Endothelial cell of umbilical vein (primary cell): Measurements from ENCODE around the gene TMEM92. TPM values are rescaled to one million over a fixed set of nuclear protein-coding genes. Genes with fewer than 3 reads are reported as not detected.

Experiments
- BruUV-seq: library from RNA; stranded (reverse); fragments of 400-500 nt; replicated peaks from 2 replicates; lab custom pipeline; 2021; lab: Mats Ljungman, UMichigan
- CTCF ChIA-PET: fragments of 300-600, 350-600 bp; sonication (Branson Sonifier 250); formaldehyde crosslinking; loops from one replicate; lab custom pipeline; 2021; ENCODE audit warnings: antibody characterized with exemption, inconsistent platforms; lab: Charles Lee
- POLR2A ChIA-PET: fragments of 300-600, 350-600 bp; sonication (Branson Sonifier 250); formaldehyde crosslinking; loops from one replicate; lab custom pipeline; 2021; ENCODE audit warnings: antibody characterized with exemption, inconsistent platforms; lab: Charles Lee
- DNase-seq: peaks from one replicate; pipeline ENCODE4 v3.0.0-alpha.2; 2011; ENCODE audit warnings: low read depth, low spot score
- FAIRE-seq: peaks from 2 replicates; lab custom pipeline; 2011; peaks lifted over from hg19 to GRCh38; lab: Jason Lieb, UNC
- H2AFZ ChIP-seq: 2 replicates; pipeline ENCODE4 v1.6.0; 2012; ENCODE audit warnings: low read depth, low read length, control low read depth, inconsistent platforms
- H3K27ac ChIP-seq: 2 replicates; pipeline ENCODE4 v1.5.1; 2011; ENCODE audit warnings: low read depth, mild to moderate bottlenecking, control low read depth, low read length, moderate library complexity; ENCODE audit not compliant: insufficient read depth
- H3K27me3 ChIP-seq, 2 experiments: 2 replicates each; pipeline versions ENCODE4 v1.6.0 to v1.6.1; 2011; ENCODE audit warnings: low read length in 2 of 2, mixed read lengths in 1 of 2; ENCODE audit not compliant: control insufficient read depth in 2 of 2, insufficient read depth in 2 of 2
- H3K36me3 ChIP-seq, 2 experiments: 2 replicates in 1 of 2; 3 replicates in 1 of 2; pipeline ENCODE4 v1.5.1; 2011; ENCODE audit warnings: low read length in 2 of 2, mild to moderate bottlenecking in 1 of 2, moderate library complexity in 1 of 2; ENCODE audit not compliant: control insufficient read depth in 2 of 2, insufficient read depth in 2 of 2; ENCODE audit errors: extremely low read depth in 1 of 2
- H3K4me1 ChIP-seq: 3 replicates; pipeline ENCODE4 v1.5.1; 2011; ENCODE audit warnings: mild to moderate bottlenecking, low read length; ENCODE audit not compliant: control insufficient read depth, insufficient read depth; ENCODE audit errors: extremely low read depth
- H3K4me2 ChIP-seq: 2 replicates; pipeline ENCODE4 v1.6.1; 2011; ENCODE audit warnings: low read length, control low read depth, mixed read lengths; ENCODE audit not compliant: insufficient read depth
- H3K4me3 ChIP-seq, 3 experiments: fragments of 200-600 bp in 1 of 3; sonication (generic), shearing (Covaris generic) in 1 of 3; replicated peaks in 1 of 3; 2 replicates each; pipeline ENCODE4 v1.5.1; 2011 to 2016; ENCODE audit warnings: control low read depth in 3 of 3, low read length in 3 of 3, mild to moderate bottlenecking in 2 of 3, inconsistent platforms in 1 of 3, low read depth in 1 of 3, moderate library complexity in 1 of 3; ENCODE audit not compliant: insufficient read depth in 1 of 3
- H3K79me2 ChIP-seq: 2 replicates; pipeline ENCODE4 v1.6.0; 2012; ENCODE audit warnings: low read length, inconsistent platforms; ENCODE audit not compliant: control insufficient read depth, insufficient read depth
- H3K9ac ChIP-seq: replicated peaks from 2 replicates; pipeline ENCODE3; 2011; ENCODE audit warnings: low read length, control low read depth; ENCODE audit not compliant: insufficient read depth; ENCODE audit errors: extremely low read depth
- H3K9me1 ChIP-seq: replicated peaks from 3 replicates; pipeline ENCODE4 v1.6.0; 2011; ENCODE audit warnings: mild to moderate bottlenecking, low read length; ENCODE audit not compliant: control insufficient read depth, insufficient read depth; ENCODE audit errors: extremely low read depth
- H3K9me3 ChIP-seq: replicated peaks from 2 replicates; pipeline ENCODE4 v1.5.1; 2012; ENCODE audit warnings: low read length, inconsistent platforms; ENCODE audit not compliant: control insufficient read depth, insufficient read depth
- H4K20me1 ChIP-seq: replicated peaks from 2 replicates; pipeline ENCODE3; 2011; ENCODE audit warnings: mild to moderate bottlenecking, low read length; ENCODE audit not compliant: control insufficient read depth, insufficient read depth; ENCODE audit errors: extremely low read depth
- EZH2 ChIP-seq: IDR thresholded peaks from 2 replicates; pipeline ENCODE4 v1.6.1; 2012; ENCODE audit warnings: borderline replicate concordance, low read depth, mild to moderate bottlenecking, moderate library complexity, low read length, inconsistent platforms; ENCODE audit not compliant: severe bottlenecking
- FOS ChIP-seq: IDR thresholded peaks from 2 replicates; pipeline ENCODE4 v1.6.1; 2011; ENCODE audit warnings: mild to moderate bottlenecking, low read length, moderate library complexity, borderline replicate concordance; ENCODE audit not compliant: insufficient read depth
- GATA2 ChIP-seq: IDR thresholded peaks from 2 replicates; pipeline ENCODE4 v1.7.0; 2011; ENCODE audit warnings: low read depth, mild to moderate bottlenecking, moderate library complexity, mixed read lengths, low read length; ENCODE audit not compliant: insufficient read length, insufficient read depth
- JUN ChIP-seq: IDR thresholded peaks from 2 replicates; pipeline ENCODE4 v1.6.1; 2011; ENCODE audit warnings: borderline replicate concordance, low read depth; ENCODE audit not compliant: insufficient read length, insufficient read depth
- MAX ChIP-seq: IDR thresholded peaks from 2 replicates; pipeline ENCODE4 v1.6.1; 2011; ENCODE audit not compliant: insufficient read depth, insufficient read length
- MYC ChIP-seq: IDR thresholded peaks from one replicate; pipeline ENCODE4 v1.6.1; 2011; ENCODE audit warnings: mild to moderate bottlenecking, low read depth, low read length
- POLR2A ChIP-seq: IDR thresholded peaks from 2 replicates; pipeline ENCODE4 v1.6.1; 2012; ENCODE audit warnings: low read depth, mild to moderate bottlenecking, control low read depth, low read length
- POLR2AphosphoS5 ChIP-seq: IDR thresholded peaks from 2 replicates; pipeline ENCODE4 v1.6.1; 2012; ENCODE audit warnings: low read depth, mild to moderate bottlenecking, control low read depth, low read length, moderate library complexity; ENCODE audit not compliant: insufficient read depth
- dilution Hi-C: fragments of 300-500 bp; cut with MboI; formaldehyde crosslinking; loops from one replicate; pipeline ENCODE4 v1.15.0; 2019; ENCODE audit warnings: low sequenced_read_pairs; ENCODE audit not compliant: extremely low pct_ligation_motif_present
- intact Hi-C: fragments of 100-400 bp; cut with micrococcal nuclease; formaldehyde crosslinking; loops from one replicate; pipeline ENCODE4 v1.10.0; 2022
- polyA plus RNA-seq, 4 experiments: library from polyadenylated mRNA; depleted of rRNA in 3 of 4; stranded (reverse) in 3 of 4; unstranded in 1 of 4; fragments of >200 nt; gene quantifications; 2 replicates each; pipeline versions ENCODE4 v1.2.1 to v1.2.3, GENCODE V29; 2011 to 2012; ENCODE audit warnings: missing spikeins in 1 of 4
- total RNA-seq: library from RNA; stranded (reverse); gene quantifications from 2 replicates; pipeline ENCODE4 v1.2.3, GENCODE V29; 2021
- TF ChIP-seq, protein P1 (sequence below), 2 donors: IDR thresholded peaks; 1 replicate in 1 of 2; 2 replicates in 1 of 2; pipeline ENCODE4 v1.5.1; 2011; ENCODE audit warnings: low read length in 2 of 2, mild to moderate bottlenecking in 2 of 2, moderate library complexity in 2 of 2, control low read depth in 1 of 2, inconsistent platforms in 1 of 2, low read depth in 1 of 2; ENCODE audit not compliant: insufficient read depth in 1 of 2; ENCODE audit errors: extremely low read depth in 1 of 2

TMEM92 gene
- total and polyA plus RNA-seq, 2 donors (not counting 3 experiments of a cell fraction or from before 2014, with no cell fraction given) = 0.03 TPM; not detected in 1

GRCh38 chr17:50319306-50320004, 45.2 kb downstream of the TMEM92 start:
- intact Hi-C loops (no loop called here), dilution Hi-C loops (no loop called here)
- H3K4me1 ChIP-seq = no peaks in the 10 kb centered on the region
- H2AFZ ChIP-seq = no peak overlapping the region
- no peak overlapping the region for H3K27ac ChIP-seq
- ChIA-PET POLR2A (no interaction called here), CTCF (interaction anchor here (0.9 to 1.8 kb wide), 3 partner anchors 10 to 119 kb away, joined by 3 to 6 read pairs (median 3); no protein-coding TSS in a partner anchor)
- BruUV-seq = no TSS peak
- no peaks in the 10 kb centered on the region for H3K9me1 ChIP-seq
- no peak overlapping the region for H3K4me2 ChIP-seq
- DNase-seq (no peak), FAIRE-seq (no peak)
- no peak overlapping the region for H3K9ac ChIP-seq
- H3K9me3 ChIP-seq = no peaks in the 10 kb centered on the region
- no peaks in the 10 kb centered on the region for H4K20me1 ChIP-seq
- H3K79me2 ChIP-seq = no peaks in the 10 kb centered on the region
- no peak overlapping the region for H3K4me3 ChIP-seq
- peaks cover 17 to 26% of the 10 kb centered on the region in 2 experiments for H3K27me3 ChIP-seq
- H3K36me3 ChIP-seq = no peaks in the 10 kb centered on the region
- TF ChIP-seq MYC (no peak), POLR2A (no peak), JUN (no peak), EZH2 (no peak), MAX (no peak), POLR2AphosphoS5 (no peak), FOS (no peak), GATA2 (no peak)
- TF ChIP-seq, protein P1, sequence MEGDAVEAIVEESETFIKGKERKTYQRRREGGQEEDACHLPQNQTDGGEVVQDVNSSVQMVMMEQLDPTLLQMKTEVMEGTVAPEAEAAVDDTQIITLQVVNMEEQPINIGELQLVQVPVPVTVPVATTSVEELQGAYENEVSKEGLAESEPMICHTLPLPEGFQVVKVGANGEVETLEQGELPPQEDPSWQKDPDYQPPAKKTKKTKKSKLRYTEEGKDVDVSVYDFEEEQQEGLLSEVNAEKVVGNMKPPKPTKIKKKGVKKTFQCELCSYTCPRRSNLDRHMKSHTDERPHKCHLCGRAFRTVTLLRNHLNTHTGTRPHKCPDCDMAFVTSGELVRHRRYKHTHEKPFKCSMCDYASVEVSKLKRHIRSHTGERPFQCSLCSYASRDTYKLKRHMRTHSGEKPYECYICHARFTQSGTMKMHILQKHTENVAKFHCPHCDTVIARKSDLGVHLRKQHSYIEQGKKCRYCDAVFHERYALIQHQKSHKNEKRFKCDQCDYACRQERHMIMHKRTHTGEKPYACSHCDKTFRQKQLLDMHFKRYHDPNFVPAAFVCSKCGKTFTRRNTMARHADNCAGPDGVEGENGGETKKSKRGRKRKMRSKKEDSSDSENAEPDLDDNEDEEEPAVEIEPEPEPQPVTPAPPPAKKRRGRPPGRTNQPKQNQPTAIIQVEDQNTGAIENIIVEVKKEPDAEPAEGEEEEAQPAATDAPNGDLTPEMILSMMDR (IDR thresholded peaks at IDR 0.05; ENCODE audit: extremely low read depth in 1 of 2, insufficient read depth in 1 of 2, low read depth in 1 of 2, low read length in 2 of 2) = no peak
